Motor neuron (in vitro differentiated cells): ENCODE results near the gene TMEM179. TPM values are rescaled to one million over a fixed set of nuclear protein-coding genes. Genes with fewer than 3 reads are reported as not detected.
A peak's percentile ranks its signal among the peaks of the same experiment; 100 is the strongest.

Experiments used
- ATAC-seq, 8 experiments: fragments of 200-7000 bp; cut with Tn5 transposase; replicated peaks in 6 of 8; 2 replicates each; pipeline ENCODE4 v1.8.0; 2021; ENCODE audit warnings: mild to moderate bottlenecking in 8 of 8, moderate library complexity in 8 of 8
- H3K27ac ChIP-seq, 2 donors: fragments of 250-450 bp; sonication (Bioruptor Pico); 2 replicates each; pipeline ENCODE4 v1.9.0; 2021; ENCODE audit warnings: antibody characterized with exemption in 2 of 2, mild to moderate bottlenecking in 2 of 2, moderate library complexity in 1 of 2
- H3K4me1 ChIP-seq, 2 donors: fragments of 250-450 bp; sonication (Bioruptor Pico); replicated peaks in 1 of 2; 2 replicates each; pipeline ENCODE4 v1.6.1; 2021; ENCODE audit warnings: antibody characterized with exemption in 2 of 2, mild to moderate bottlenecking in 2 of 2, moderate library complexity in 1 of 2
- H3K4me3 ChIP-seq, 5 donors: fragments of 250-450 bp; sonication (Bioruptor Pico); 2 replicates each; pipeline ENCODE4 v1.9.0; 2021; ENCODE audit warnings: antibody characterized with exemption in 5 of 5, mild to moderate bottlenecking in 5 of 5, moderate library complexity in 4 of 5
- whole genome bisulfite sequencing, 10 experiments: fragments of 450-650 bp; shearing (Covaris generic); methylation state at CpG; one replicate each; pipeline ENCODE4 v1.0.0; 2022; 5-methylcytosine and 5-hydroxymethylcytosine counted together
- in situ Hi-C, 9 experiments: fragments of 400-800 bp; cut with MboI; loops; one replicate each; pipeline ENCODE4 v1.15.0; 2021; ENCODE audit warnings: low sequenced_read_pairs in 9 of 9, low pct_unique_long_range_greater_than_20kb in 2 of 9; ENCODE audit not compliant: unreplicated experiment in 9 of 9
- total RNA-seq, 8 experiments: library from RNA; unstranded; fragments of 300-600 nt; gene quantifications; 2 replicates each; pipeline versions ENCODE4 v1.2.3 to v1.2.4, GENCODE V29; 2022

Gene TMEM179
- total RNA-seq, 8 experiments from 2014 or later, result 0.40 to 18.8 (median 12.8) TPM

DNA sequence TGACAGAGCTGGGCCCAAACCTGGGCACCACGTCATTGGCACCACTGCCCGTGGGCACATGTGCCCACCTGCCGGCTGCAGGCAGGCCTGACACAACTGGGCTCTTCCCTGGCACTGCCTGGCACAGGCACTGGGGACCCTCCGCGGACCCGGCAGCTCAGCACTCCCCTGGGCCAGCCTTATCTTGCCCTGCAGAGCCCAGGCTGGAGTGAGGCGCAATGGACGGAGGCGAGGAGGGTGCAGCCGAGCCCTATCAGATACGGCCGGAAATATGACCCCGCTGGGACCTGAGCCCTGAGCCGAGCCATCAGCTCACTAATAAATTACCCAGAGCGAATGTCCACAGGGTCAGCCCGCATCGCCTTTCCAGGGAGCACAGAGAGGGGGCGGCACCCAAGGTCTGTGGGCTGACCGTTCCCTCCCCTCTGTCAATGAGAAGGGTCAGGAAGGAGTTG lies 26.7 kb downstream of the TMEM179 start:
- Histone ChIP-seq H3K4me1 (peaks cover 51 to 60% of the 10 kb centered on the region in 2 donors), H3K4me3 (no peak overlapping the region), H3K27ac (peak overlapping the region in 1 of 2 donors; percentile 40)
- in situ Hi-C loops, result no loop called here
- peak in 4 of 8 experiments; percentile 5 to 55 (median 42) for ATAC-seq
- WGBS, 10 experiments, result 25 to 100% (median 55%) methylated on average over 1 to 9 of the region's 19 CpGs; no CpG with 5 or more reads in 6 of the 10 experiments

DNA sequence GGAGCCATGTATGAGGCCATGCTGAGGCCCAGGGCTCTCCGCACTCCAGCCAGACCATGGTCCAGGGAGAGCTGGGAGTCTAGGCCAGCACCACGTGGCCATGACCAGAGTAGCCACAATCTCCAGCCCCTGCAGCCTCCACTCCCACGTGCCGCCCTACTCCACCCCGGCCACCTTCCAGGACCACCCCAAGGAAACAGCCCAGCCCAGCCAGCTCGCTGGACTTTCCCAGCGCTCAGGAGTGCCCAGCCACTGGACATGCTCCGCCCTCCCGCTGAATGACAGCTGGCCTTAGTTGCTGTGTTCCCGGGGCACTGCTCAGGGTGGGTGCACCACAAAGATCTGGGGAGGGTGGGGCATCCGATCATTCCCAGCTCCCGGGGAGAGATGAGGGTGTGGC lies 27.1 kb downstream of the TMEM179 start:
- Histone ChIP-seq H3K27ac (no peak overlapping the region), H3K4me1 (peaks cover 51 to 60% of the 10 kb centered on the region in 2 donors), H3K4me3 (no peak overlapping the region)
- ATAC-seq, result peak in 5 of 8 experiments; percentile 14 to 39 (median 34)
- WGBS, 10 experiments, result no CpG with 5 or more reads among the region's 12 CpGs
- in situ Hi-C loops, result no loop called here

DNA sequence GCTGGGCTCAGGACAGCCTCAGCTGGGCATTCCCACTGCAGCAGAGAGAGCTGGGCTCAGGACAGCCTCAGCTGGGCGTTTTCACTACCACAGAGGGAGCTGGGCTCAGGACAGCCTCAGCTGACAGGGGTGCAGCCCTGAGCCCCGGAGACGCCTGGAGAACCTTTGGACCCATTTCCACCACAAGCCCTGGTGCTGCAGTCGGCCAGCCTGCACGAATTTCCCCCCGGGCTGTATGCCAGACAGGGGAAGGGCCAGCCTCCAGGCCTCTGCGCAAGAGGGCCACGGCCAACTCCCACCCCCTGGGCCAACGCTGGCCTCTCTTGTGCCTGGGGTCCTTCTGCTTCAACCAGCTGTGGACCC lies 27.6 kb downstream of the TMEM179 start:
- in situ Hi-C loops, result no loop called here
- 47 to 60% methylated on average over 1 to 3 of the region's 9 CpGs; no CpG with 5 or more reads in 8 of the 10 experiments for whole genome bisulfite sequencing, 10 experiments
- H3K27ac ChIP-seq, result peak overlapping the region in 1 of 2 donors; percentile 18
- H3K4me3 ChIP-seq, result no peak overlapping the region
- peaks cover 53 to 60% of the 10 kb centered on the region in 2 donors for H3K4me1 ChIP-seq
- peak in 1 of 8 experiments; percentile 2 for ATAC-seq

DNA sequence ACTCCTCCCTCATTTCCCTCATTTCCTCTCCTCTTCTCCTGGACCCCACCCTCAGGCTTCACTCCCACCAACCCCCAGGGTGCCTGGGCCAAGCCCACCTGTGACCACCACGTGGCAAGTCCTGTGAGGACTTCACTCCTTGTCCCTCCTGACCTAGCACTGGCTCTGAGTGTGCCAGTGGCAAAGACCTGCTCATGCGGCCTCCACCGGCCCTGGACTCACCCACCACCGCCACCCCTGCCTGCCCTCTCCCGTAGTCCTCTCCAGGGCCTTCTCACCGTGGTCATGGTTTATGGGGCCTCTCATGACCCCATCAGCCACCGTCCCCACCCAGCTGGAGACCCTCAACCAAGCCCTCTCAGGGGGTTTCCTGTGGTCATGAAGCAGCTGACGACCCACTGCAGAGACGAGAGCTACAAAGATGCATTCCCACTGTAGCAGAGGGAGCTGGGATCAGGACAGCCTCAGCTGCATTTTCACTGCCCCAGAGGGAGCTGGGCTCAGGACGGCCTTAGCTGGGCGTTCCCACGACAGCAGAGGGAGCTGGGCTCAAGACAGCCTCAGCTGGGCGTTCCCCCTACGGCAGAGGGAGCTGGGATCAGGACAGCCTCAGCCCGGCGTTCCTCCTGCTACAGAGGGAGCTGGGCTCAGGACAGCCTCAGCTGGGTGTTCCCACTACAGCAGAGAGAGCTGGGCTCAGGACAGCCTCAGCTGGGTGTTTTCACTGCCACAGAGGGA lies 28.2 kb downstream of the TMEM179 start:
- WGBS, 10 experiments, result 37 to 100% (median 63%) methylated on average over 1 to 5 of the region's 16 CpGs; no CpG with 5 or more reads in 5 of the 10 experiments
- no peak overlapping the region for H3K27ac ChIP-seq
- ATAC-seq, result peak; percentile 17 to 94 (median 49)

DNA sequence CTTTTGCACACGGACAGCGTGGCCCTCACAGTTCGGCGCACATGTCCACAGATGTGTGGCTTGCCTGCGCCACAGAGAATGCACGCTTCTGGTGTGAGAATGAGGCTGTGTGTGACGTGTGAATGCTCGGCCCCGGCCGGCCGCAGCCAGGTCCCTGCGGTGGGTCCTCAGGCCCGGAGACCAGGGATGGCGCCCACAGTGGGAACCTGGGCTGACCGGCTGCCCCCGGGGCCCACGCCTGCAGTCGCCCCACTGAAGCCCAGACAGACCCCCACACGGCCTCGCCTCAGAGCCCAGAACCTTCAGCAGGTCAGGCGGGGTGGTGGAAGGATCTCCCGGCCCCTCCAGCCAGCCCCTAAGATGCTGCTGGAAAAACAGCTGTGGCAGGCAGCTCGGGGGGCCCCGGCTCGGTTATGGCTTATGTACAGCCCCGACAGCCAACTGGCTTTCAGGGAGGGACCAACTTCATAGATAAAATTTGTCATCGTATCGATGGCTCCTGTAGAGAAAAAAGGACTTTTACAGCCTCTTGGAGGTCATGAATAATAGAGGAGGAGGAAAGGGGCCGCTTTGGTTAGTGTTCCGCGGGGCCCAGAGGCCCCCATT lies 29.5 kb downstream of the TMEM179 start:
- 5 to 100% (median 50%) methylated on average over 2 to 10 of the region's 31 CpGs; no CpG with 5 or more reads in 3 of the 10 experiments for WGBS, 10 experiments
- ATAC-seq, result peak in 1 of 8 experiments; percentile 27
- Histone ChIP-seq H3K27ac (peak overlapping the region in 1 of 2 donors; percentile 15), H3K4me3 (no peak overlapping the region), H3K4me1 (peaks cover 67 to 73% of the 10 kb centered on the region in 2 donors)
- in situ Hi-C loops, result loop anchor here in 2 of 9 experiments (25.0 kb wide), 1 partner anchor 438 kb away; the partner anchor contains the start of gene KIF26A (in 2 of the 2)

More for the DNA sequence above, 28.2 kb downstream of the TMEM179 start:
- H3K4me1 ChIP-seq, result peaks cover 59 to 63% of the 10 kb centered on the region in 2 donors
- in situ Hi-C loops, result no loop called here
- no peak overlapping the region for H3K4me3 ChIP-seq

DNA sequence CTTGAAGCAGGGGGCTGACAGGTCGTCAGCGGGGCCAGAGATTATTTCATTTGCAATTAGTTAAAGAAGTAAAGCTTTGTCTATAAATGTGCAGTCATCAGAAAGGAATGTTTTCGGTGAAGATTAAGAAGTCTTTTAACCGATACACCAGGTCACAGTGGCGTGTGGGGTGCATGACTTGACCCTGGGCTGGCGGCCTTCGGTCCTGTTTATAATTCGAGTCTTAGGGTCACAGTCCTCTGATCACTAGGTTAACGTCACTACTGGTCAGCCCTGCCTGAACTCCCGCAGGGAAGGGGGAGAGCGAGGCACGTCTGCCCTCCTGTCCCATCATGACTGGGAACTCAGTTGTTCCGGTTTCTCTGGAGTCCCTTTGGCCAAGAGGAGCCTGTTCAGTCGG lies 30.0 kb downstream of the TMEM179 start:
- WGBS, 10 experiments, result 25 to 87% (median 68%) methylated on average over 1 to 12 of the region's 14 CpGs; no CpG with 5 or more reads in 2 of the 10 experiments
- H3K4me1 ChIP-seq, result peaks cover 70 to 79% of the 10 kb centered on the region in 2 donors
- in situ Hi-C loops, result loop anchor here in 2 of 9 experiments (25.0 kb wide), 1 partner anchor 437 kb away; the partner anchor contains the start of gene KIF26A (in 2 of the 2)

DNA sequence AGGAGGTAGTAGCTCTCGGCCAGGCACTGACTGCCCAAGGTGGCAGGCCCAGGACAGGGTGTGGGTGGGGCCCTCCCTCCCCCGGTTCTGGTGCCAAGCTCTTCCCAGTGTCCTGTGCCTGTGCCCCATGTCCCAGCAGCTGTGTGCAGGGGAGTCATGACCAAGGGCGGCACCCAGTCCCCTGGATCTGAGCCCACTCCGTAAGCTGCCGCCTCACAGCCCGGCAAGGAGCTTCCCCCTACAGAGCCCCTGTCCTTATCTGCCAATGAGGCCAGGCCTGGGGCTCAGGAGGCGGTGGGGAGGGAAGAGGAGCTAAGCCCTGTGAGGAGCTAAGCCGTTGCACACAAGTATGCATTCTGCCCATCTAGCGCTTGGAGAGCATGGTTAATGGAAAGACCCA lies 30.6 kb downstream of the TMEM179 start:
- in situ Hi-C loops, result loop anchor here in 2 of 9 experiments (25.0 kb wide), 1 partner anchor 437 kb away; the partner anchor contains the start of gene KIF26A (in 2 of the 2)
- peaks cover 72 to 83% of the 10 kb centered on the region in 2 donors for H3K4me1 ChIP-seq
- WGBS, 10 experiments, result 73 to 100% (median 80%) methylated on average over 1 to 2 of the region's 9 CpGs; no CpG with 5 or more reads in 7 of the 10 experiments
- no peak overlapping the region for H3K27ac ChIP-seq
- H3K4me3 ChIP-seq, result no peak overlapping the region
- ATAC-seq, result peak in 3 of 8 experiments; percentile 8 to 27 (median 27)

More for the DNA sequence above, 30.0 kb downstream of the TMEM179 start:
- H3K27ac ChIP-seq, result peak overlapping the region in 1 of 2 donors; percentile 15
- H3K4me3 ChIP-seq, result no peak overlapping the region
- ATAC-seq, result no peak

DNA sequence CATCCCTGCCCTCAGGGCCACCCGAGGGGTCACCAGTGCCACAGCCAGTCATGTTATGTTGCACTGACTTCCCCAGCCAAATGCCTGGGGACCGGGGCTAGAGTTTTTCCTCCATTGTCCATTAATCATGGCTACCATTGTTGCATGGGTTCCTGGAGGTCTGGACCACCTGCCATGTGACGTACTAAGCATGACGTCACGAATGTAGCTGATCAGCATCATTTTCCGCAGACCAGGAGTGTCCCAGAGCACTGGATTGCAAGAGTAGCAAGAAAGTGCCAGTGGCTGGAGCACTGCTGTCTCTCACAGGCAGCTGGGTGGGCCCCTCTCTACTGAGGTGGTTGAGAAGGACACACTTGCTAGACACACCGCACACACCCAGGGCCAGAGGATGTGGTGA lies 31.9 kb downstream of the TMEM179 start:
- no peak overlapping the region for H3K4me3 ChIP-seq
- H3K27ac ChIP-seq, result no peak overlapping the region
- in situ Hi-C loops, result loop anchor here in 2 of 9 experiments (25.0 kb wide), 1 partner anchor 435 kb away; the partner anchor contains the start of gene KIF26A (in 2 of the 2)
- ATAC-seq, result no peak
- WGBS, 10 experiments, result 35 to 100% (median 80%) methylated on average over 1 to 4 of the region's 7 CpGs; no CpG with 5 or more reads in 6 of the 10 experiments
- peaks cover 64 to 72% of the 10 kb centered on the region in 2 donors for H3K4me1 ChIP-seq

DNA sequence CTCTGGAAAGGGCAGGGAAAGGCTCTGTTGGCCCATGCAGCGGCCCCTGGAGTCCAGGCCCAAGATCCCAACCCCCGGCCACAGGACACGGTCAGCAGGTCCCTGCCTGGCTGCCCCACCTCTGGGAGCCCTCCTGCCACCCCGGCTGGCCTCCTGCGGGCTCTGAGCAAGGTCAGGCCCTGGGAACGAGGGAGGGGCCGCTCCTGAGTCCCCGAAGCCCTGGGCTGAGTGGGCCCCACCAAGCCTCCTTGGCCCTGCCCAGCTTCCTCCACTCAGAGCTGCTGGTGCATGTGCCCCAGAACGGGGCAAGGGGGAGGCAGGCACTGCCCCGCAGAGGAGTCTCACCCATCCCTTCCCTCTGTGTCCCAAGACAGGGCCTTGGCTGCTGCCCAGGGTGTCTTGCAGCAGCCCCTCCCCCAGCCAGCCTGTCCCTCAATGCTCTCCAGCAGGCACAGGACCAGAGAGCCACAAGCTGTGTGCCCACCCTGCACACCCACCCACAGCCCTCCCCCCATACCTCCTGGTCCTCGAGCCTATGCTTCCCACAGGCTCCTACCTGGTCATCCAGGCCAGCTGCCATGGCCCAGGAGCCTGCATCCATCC lies 32.4 kb downstream of the TMEM179 start:
- WGBS, 10 experiments, result 20 to 100% (median 90%) methylated on average over 1 to 7 of the region's 11 CpGs; no CpG with 5 or more reads in 7 of the 10 experiments
- no peak overlapping the region for H3K4me3 ChIP-seq
- ATAC-seq, result no peak
- H3K4me1 ChIP-seq, result peaks cover 59 to 67% of the 10 kb centered on the region in 2 donors
- in situ Hi-C loops, result loop anchor here in 2 of 9 experiments (25.0 kb wide), 1 partner anchor 435 kb away; the partner anchor contains the start of gene KIF26A (in 2 of the 2)
- H3K27ac ChIP-seq, result no peak overlapping the region

DNA sequence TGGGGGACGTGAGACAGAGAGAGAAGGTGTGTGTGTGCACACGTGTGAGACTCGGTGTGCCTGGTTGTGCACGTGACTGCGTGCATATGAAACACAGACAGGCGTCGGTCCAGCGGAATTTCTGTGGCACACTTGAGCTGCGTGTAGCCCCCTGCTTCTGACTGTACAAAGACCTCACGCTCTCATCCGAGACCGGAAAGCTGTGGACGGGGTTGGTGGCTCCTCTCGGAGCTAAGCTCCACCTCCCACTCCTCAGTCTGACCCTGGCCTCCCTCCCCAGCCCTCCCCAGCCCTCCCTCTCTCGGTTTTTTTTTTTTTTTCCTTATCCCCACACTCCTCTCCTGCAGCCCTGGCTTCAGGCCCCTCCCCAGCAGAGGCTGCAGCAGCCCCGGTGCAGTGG lies 33.3 kb downstream of the TMEM179 start:
- ATAC-seq, result peak in 5 of 8 experiments; percentile 66 to 83 (median 80)
- H3K4me3 ChIP-seq, result no peak overlapping the region
- H3K4me1 ChIP-seq, result peaks cover 50 to 61% of the 10 kb centered on the region in 2 donors
- in situ Hi-C loops, result loop anchor here in 2 of 9 experiments (25.0 kb wide), 1 partner anchor 434 kb away; the partner anchor contains the start of gene KIF26A (in 2 of the 2)
- peak overlapping the region in 1 of 2 donors; percentile 17 for H3K27ac ChIP-seq
- 67 to 80% (median 68%) methylated on average over 1 to 5 of the region's 16 CpGs; no CpG with 5 or more reads in 7 of the 10 experiments for whole genome bisulfite sequencing, 10 experiments

DNA sequence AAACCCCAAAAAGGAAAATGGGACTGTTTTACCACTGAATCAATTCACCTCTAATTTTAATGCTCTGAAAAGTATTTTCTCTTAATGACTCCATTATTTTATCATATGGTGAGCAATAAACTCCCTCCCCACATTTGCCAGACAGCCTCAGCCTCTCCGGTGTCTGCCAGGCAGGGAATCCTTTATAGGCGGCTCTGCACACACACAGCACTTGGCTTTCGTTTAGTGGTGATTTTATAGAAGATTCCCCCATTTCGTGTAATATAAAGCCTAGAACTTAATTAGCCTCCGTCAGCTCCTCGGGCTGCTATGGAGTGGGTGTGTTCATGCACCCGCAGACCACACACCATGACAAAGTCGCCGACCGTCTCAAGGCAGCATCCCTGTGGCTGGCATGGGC lies 35.1 kb downstream of the TMEM179 start:
- Histone ChIP-seq H3K4me1 (peaks cover 37 to 52% of the 10 kb centered on the region in 2 donors), H3K4me3 (no peak overlapping the region), H3K27ac (no peak overlapping the region)
- WGBS, 10 experiments, result 0 to 100% (median 22%) methylated on average over 1 to 5 of the region's 10 CpGs; no CpG with 5 or more reads in 2 of the 10 experiments
- in situ Hi-C loops, result loop anchor here in 2 of 9 experiments (25.0 kb wide), 1 partner anchor 432 kb away; the partner anchor contains the start of gene KIF26A (in 2 of the 2)
- no peak for ATAC-seq

DNA sequence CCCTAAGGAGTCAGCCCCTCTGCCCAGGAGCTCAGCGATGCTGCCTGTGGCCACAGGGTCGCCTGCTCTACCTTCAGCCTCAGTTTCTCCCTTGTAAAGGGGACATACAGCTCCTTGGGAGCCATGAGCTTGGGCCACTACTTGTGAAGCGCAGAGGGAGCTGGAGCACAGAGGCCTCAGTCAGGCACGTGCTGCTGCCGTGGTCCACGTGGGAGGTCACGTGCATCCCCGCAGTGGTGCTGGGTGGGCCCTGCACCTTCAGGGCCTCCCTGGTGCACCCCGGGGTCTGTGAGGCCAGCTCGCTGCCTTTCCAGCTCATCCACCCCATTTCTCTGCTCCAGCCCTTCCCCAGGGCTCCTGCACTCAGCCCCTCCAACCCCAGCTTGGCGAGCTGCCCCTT lies 36.0 kb downstream of the TMEM179 start:
- Histone ChIP-seq H3K4me1 (peaks cover 37 to 52% of the 10 kb centered on the region in 2 donors), H3K27ac (no peak overlapping the region), H3K4me3 (no peak overlapping the region)
- no peak for ATAC-seq
- 42 to 80% (median 50%) methylated on average over 1 to 4 of the region's 11 CpGs; no CpG with 5 or more reads in 7 of the 10 experiments for WGBS, 10 experiments
- in situ Hi-C loops, result loop anchor here in 2 of 9 experiments (25.0 kb wide), 1 partner anchor 431 kb away; the partner anchor contains the start of gene KIF26A (in 2 of the 2)
